GM18520 (cell line): Measurements from ENCODE around the gene PRSS33.

Experiments
- ATAC-seq: cut with Tn5 transposase; IDR thresholded peaks from one replicate; pipeline ENCODE4 v1.9.1; 2021; ENCODE audit not compliant: unreplicated experiment

Gene PRSS33

GRCh38 chr16:2799859-2800226, 12.5 kb upstream of the PRSS33 start:
- ATAC-seq, result no peak

GRCh38 chr16:2799205-2799858, 12.0 kb upstream of the PRSS33 start:
- ATAC-seq, result no peak

GRCh38 chr16:2798723-2799204, 11.4 kb upstream of the PRSS33 start:
- no peak for ATAC-seq

GRCh38 chr16:2795395-2796143, 8.2 kb upstream of the PRSS33 start:
- no peak for ATAC-seq

- no peak for ATAC-seq
Measured at GRCh38 chr16:2792940-2793339, 5.6 kb upstream of the PRSS33 start.

- ATAC-seq, result no peak
Measured at GRCh38 chr16:2791174-2791573, 3.8 kb upstream of the PRSS33 start.

- no peak for ATAC-seq
Measured at GRCh38 chr16:2790631-2791030, 3.3 kb upstream of the PRSS33 start.

- ATAC-seq, result no peak
Measured at GRCh38 chr16:2787961-2788360, 601 bp upstream of the PRSS33 start.

- ATAC-seq, result no peak
Measured at GRCh38 chr16:2786826-2787151, 571 bp downstream of the PRSS33 start.

- ATAC-seq, result no peak
Measured at GRCh38 chr16:2786061-2786825, 1.1 kb downstream of the PRSS33 start.

GRCh38 chr16:2785101-2785991, 2.0 kb downstream of the PRSS33 start:
- ATAC-seq, result no peak

GRCh38 chr16:2784358-2785100, 2.8 kb downstream of the PRSS33 start:
- no peak for ATAC-seq

- no peak for ATAC-seq
Measured at GRCh38 chr16:2783581-2784357, 3.6 kb downstream of the PRSS33 start.

- no peak for ATAC-seq
Measured at GRCh38 chr16:2782583-2783351, 4.6 kb downstream of the PRSS33 start.

GRCh38 chr16:2779978-2780898, 7.1 kb downstream of the PRSS33 start:
- ATAC-seq, result no peak

- ATAC-seq, result no peak
Measured at GRCh38 chr16:2779151-2779920, 8.0 kb downstream of the PRSS33 start.

GRCh38 chr16:2778630-2778958, 8.8 kb downstream of the PRSS33 start:
- no peak for ATAC-seq
